ENCODE results near the gene FOLR1. TPM values are rescaled to one million over a fixed set of nuclear protein-coding genes. Genes with fewer than 3 reads are reported as not detected.
"Not testable (repeated sequence)": the region's sequence is repeated elsewhere in the genome, so short reads cannot be mapped to it uniquely, and the experiment has no call there.

The FOLR1 gene
- total RNA-seq, 1 donor from 2014 or later: not detected

DNA sequence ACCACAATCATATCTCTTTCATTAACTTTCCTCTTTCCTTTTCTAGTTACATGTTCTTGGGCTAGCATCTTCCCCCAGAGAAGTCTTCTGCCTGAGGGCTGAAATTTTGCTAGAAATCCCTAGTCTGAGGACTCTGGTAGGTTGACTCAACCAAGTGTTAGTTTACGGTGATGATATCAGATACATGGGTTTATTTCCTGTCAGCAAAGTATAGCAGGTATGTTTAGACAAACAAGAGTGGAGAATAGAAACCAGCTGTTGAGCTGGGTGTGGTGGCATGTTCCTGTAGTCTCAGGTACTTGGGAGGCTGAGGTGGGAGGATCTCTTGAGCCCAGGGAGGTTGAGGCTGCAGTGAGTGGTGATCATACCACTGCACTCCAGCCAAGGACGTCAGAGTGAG, 11.2 kb downstream of the FOLR1 start:
- Histone ChIP-seq H3K9me3 (no peaks in the 10 kb centered on the region), H3K36me3 (no peaks in the 10 kb centered on the region), H3K27ac (no peak overlapping the region), H3K4me1 (no peaks in the 10 kb centered on the region), H3K27me3 (no peaks in the 10 kb centered on the region), H3K4me3 (no peak overlapping the region)
- no peak for DNase-seq (ENCODE audit: low spot score in 2 of 2)
- intact Hi-C loops (cut with DNase I): no loop called here
- TF ChIP-seq, protein P1, sequence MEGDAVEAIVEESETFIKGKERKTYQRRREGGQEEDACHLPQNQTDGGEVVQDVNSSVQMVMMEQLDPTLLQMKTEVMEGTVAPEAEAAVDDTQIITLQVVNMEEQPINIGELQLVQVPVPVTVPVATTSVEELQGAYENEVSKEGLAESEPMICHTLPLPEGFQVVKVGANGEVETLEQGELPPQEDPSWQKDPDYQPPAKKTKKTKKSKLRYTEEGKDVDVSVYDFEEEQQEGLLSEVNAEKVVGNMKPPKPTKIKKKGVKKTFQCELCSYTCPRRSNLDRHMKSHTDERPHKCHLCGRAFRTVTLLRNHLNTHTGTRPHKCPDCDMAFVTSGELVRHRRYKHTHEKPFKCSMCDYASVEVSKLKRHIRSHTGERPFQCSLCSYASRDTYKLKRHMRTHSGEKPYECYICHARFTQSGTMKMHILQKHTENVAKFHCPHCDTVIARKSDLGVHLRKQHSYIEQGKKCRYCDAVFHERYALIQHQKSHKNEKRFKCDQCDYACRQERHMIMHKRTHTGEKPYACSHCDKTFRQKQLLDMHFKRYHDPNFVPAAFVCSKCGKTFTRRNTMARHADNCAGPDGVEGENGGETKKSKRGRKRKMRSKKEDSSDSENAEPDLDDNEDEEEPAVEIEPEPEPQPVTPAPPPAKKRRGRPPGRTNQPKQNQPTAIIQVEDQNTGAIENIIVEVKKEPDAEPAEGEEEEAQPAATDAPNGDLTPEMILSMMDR (IDR thresholded peaks at IDR 0.05): no peak

GRCh38 chr11:72204886-72205285, 12.9 kb downstream of the FOLR1 start:
- TF ChIP-seq, protein P1 (IDR thresholded peaks at IDR 0.05): no peak
- intact Hi-C loops (cut with DNase I): no loop called here

GRCh38 chr11:72206794-72207193, 14.9 kb downstream of the FOLR1 start:
- intact Hi-C loops (cut with DNase I); H3K4me1 ChIP-seq; H3K27ac ChIP-seq; H3K4me3 ChIP-seq; DNase-seq (ENCODE audit: low spot score in 2 of 2); H3K36me3 ChIP-seq; H3K27me3 ChIP-seq: not testable (repeated sequence)
- H3K9me3 ChIP-seq: peaks cover 0 to 10% of the 10 kb centered on the region in 2 donors

More at GRCh38 chr11:72204886-72205285, 12.9 kb downstream of the FOLR1 start:
- no peak for DNase-seq (ENCODE audit: low spot score in 2 of 2)
- H3K9me3 ChIP-seq: peaks cover 0 to 4% of the 10 kb centered on the region in 2 donors
- no peak overlapping the region for H3K27ac ChIP-seq
- no peak overlapping the region for H3K4me3 ChIP-seq
- H3K27me3 ChIP-seq: no peaks in the 10 kb centered on the region
- no peaks in the 10 kb centered on the region for H3K4me1 ChIP-seq
- no peaks in the 10 kb centered on the region for H3K36me3 ChIP-seq

DNA sequence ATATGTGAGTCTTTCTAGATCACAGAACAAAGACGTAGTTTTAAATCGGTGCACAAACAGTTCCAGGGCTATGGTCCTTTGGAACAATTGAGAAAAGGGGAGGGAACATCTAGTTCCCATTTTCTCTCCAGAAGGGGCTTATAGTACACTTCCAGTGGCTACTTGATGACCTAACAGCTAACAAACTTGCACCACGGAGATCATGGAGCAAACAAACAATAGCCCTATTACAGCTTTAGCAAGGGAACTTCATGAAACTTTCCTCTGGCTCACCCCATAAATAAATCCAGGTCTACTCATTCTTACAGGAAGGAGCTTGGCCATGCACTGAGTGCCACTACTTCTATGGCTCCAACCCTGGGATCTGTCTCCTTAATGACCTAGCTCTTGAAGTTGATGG, 16.3 kb downstream of the FOLR1 start:
- Histone ChIP-seq H3K9me3 (peaks cover 0 to 10% of the 10 kb centered on the region in 2 donors), H3K27ac (no peak overlapping the region), H3K27me3 (no peaks in the 10 kb centered on the region), H3K4me3 (no peak overlapping the region), H3K36me3 (no peaks in the 10 kb centered on the region), H3K4me1 (no peaks in the 10 kb centered on the region)
- no peak for DNase-seq (ENCODE audit: low spot score in 2 of 2)
- TF ChIP-seq, protein P1 (IDR thresholded peaks at IDR 0.05): no peak
- intact Hi-C loops (cut with DNase I): no loop called here

- H3K27me3 ChIP-seq: no peaks in the 10 kb centered on the region
- H3K27ac ChIP-seq: no peak overlapping the region
- intact Hi-C loops (cut with DNase I): no loop called here
- H3K9me3 ChIP-seq: peaks cover 0 to 10% of the 10 kb centered on the region in 2 donors
- no peaks in the 10 kb centered on the region for H3K4me1 ChIP-seq
- no peaks in the 10 kb centered on the region for H3K36me3 ChIP-seq
- H3K4me3 ChIP-seq: no peak overlapping the region
- DNase-seq (ENCODE audit: low spot score in 2 of 2): no peak
- TF ChIP-seq, protein P1 (IDR thresholded peaks at IDR 0.05): no peak
Observed at GRCh38 chr11:72209101-72209500, 17.2 kb downstream of the FOLR1 start.

DNA sequence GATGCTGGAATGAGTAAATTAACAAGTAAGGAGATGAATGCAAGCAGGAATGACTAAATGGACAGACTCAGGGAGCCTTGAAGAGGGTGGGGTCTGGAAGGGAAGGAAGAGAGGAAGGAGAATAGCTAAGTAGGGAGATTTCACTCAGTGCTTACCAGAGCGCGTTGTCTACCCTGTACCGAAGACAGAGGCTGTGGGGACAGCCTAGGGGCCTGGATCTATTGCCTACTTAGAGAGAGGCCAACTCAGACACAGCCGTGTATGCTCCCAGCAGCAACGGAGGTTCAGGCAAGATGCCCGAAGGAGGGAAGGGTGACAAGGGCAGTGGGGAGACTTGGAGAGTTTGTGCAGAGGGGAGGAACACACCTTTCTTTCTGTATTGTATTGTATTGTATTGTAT, 24.7 kb downstream of the FOLR1 start, which contains the start of gene FOLR2:
Gene FOLR2 (plus strand): TSS at position 157 of the 400 bp plus-strand sequence. CDS start 1,791 bp downstream, outside the sequence.
- Histone ChIP-seq H3K36me3 (no peaks in the 10 kb centered on the region), H3K27me3 (no peaks in the 10 kb centered on the region), H3K9me3 (no peaks in the 10 kb centered on the region), H3K27ac (no peak within 1 kb of the TSS), H3K4me1 (no peaks in the 10 kb centered on the region), H3K4me3 (peak within 1 kb of the TSS in 1 of 2 donors; percentile 19)
- intact Hi-C loops (cut with DNase I): no loop called here
- TF ChIP-seq, protein P1 (IDR thresholded peaks at IDR 0.05): no peak
- DNase-seq (ENCODE audit: low spot score in 2 of 2): no peak

Measured in ascending aorta (tissue), 2 donors.